HCT116 (cell line): ENCODE data around the gene ADGRB3. TPM values are rescaled to one million over a fixed set of nuclear protein-coding genes. Genes with fewer than 3 reads are reported as not detected.

Experiments
- ATAC-seq: fragments of 200-7000 bp; cut with Tn5 transposase; 2 replicates; pipeline ENCODE4 v1.9.1; 2020; ENCODE audit warnings: mild to moderate bottlenecking, moderate library complexity
- BruUV-seq: library from RNA; stranded (reverse); fragments of 400-500 nt; replicated peaks from 2 replicates; lab custom pipeline; 2021; lab: Mats Ljungman, UMichigan
- CTCF ChIA-PET: fragments of 300-600 bp; sonication (Branson Sonifier 250); formaldehyde crosslinking; loops from one replicate; lab custom pipeline; 2021; ENCODE audit warnings: antibody characterized with exemption; lab: Charles Lee
- POLR2A ChIA-PET: fragments of 300-600, 350-600 bp; sonication (Branson Sonifier 250); formaldehyde crosslinking; loops from one replicate; lab custom pipeline; 2021; ENCODE audit warnings: antibody characterized with exemption; lab: Charles Lee
- RAD21 ChIA-PET, 2 experiments: fragments of 300-600 bp; sonication (Branson Sonifier 250); formaldehyde crosslinking; loops; one replicate each; lab custom pipeline; 2023; ENCODE audit warnings: low total read pairs in 2 of 2; ENCODE audit not compliant: uncharacterized antibody in 2 of 2, unreplicated experiment in 2 of 2, low non-redundant PET in 1 of 2; lab: Charles Lee
- DNase-seq: peaks from one replicate; pipeline ENCODE4 v3.0.0-alpha.2; 2010; ENCODE audit warnings: low read depth, low spot score
- H2AFZ ChIP-seq: fragments of 200-600 bp; shearing (Covaris generic), sonication (generic); 2 replicates; pipeline ENCODE4 v1.6.1; 2017; ENCODE audit warnings: low read depth, mixed run types, mixed read lengths, antibody characterized with exemption, low read length; ENCODE audit not compliant: poor library complexity, severe bottlenecking
- H3K27ac ChIP-seq: 2 replicates; pipeline ENCODE4 v1.5.1; 2012; ENCODE audit warnings: low read depth, low read length
- H3K27me3 ChIP-seq: fragments of 200-600 bp; sonication (generic); 2 replicates; pipeline ENCODE4 v1.6.1; 2016; ENCODE audit warnings: mixed run types, low read length, mixed read lengths; ENCODE audit not compliant: insufficient read depth
- H3K36me3 ChIP-seq, 2 experiments: fragments of 200-500 bp in 1 of 2; fragments of 200-600 bp in 1 of 2; sonication (Bioruptor generic) in 1 of 2; sonication (generic) in 1 of 2; 2 replicates each; pipeline versions ENCODE4 v1.5.1 to v1.6.1; 2014 to 2016; ENCODE audit warnings: low read length in 2 of 2, inconsistent platforms in 1 of 2, mixed read lengths in 1 of 2, mixed run types in 1 of 2; ENCODE audit not compliant: insufficient read depth in 2 of 2, control insufficient read depth in 1 of 2
- H3K4me1 ChIP-seq, 2 experiments: fragments of 200-600 bp in 1 of 2; sonication (generic) in 1 of 2; 2 replicates each; pipeline versions ENCODE4 v1.5.1 to v1.6.1; 2012 to 2017; ENCODE audit warnings: low read length in 2 of 2, inconsistent platforms in 1 of 2, mild to moderate bottlenecking in 1 of 2, mixed read lengths in 1 of 2, mixed run types in 1 of 2, moderate library complexity in 1 of 2; ENCODE audit not compliant: insufficient read depth in 2 of 2, control insufficient read depth in 1 of 2
- H3K4me2 ChIP-seq: fragments of 200-600 bp; sonication (generic); 2 replicates; pipeline ENCODE4 v1.6.1; 2017; ENCODE audit warnings: mixed run types, low read length, mixed read lengths
- H3K4me3 ChIP-seq, 2 experiments: fragments of 200-600 bp in 1 of 2; sonication (generic) in 1 of 2; replicated peaks in 1 of 2; 2 replicates each; pipeline ENCODE4 v1.5.1; 2011 to 2016; ENCODE audit warnings: low read length in 2 of 2, control low read depth in 1 of 2, low read depth in 1 of 2, mild to moderate bottlenecking in 1 of 2, mixed read lengths in 1 of 2, mixed run types in 1 of 2
- H3K79me2 ChIP-seq: fragments of 200-600 bp; sonication (generic); 2 replicates; pipeline ENCODE4 v1.6.1; 2017; ENCODE audit warnings: mild to moderate bottlenecking, mixed run types, low read length, moderate library complexity, mixed read lengths; ENCODE audit not compliant: insufficient read depth
- H3K9ac ChIP-seq: fragments of 200-600 bp; sonication (generic); 2 replicates; pipeline ENCODE4 v1.6.1; 2016; ENCODE audit warnings: low read length, mixed read lengths
- H3K9me2 ChIP-seq: fragments of 200-600 bp; sonication (generic), shearing (Covaris generic); 2 replicates; pipeline ENCODE4 v1.6.1; 2017; ENCODE audit warnings: mixed run types, mild to moderate bottlenecking, moderate library complexity; ENCODE audit not compliant: insufficient read depth
- H3K9me3 ChIP-seq, 2 experiments: fragments of 200-500 bp in 1 of 2; fragments of 200-600 bp in 1 of 2; sonication (Bioruptor generic) in 1 of 2; sonication (generic) in 1 of 2; 2 replicates each; pipeline ENCODE4 v1.6.1; 2014 to 2017; ENCODE audit warnings: low read length in 2 of 2, mixed read lengths in 2 of 2, inconsistent platforms in 1 of 2, low read depth in 1 of 2, mild to moderate bottlenecking in 1 of 2, mixed run types in 1 of 2, moderate library complexity in 1 of 2; ENCODE audit not compliant: control insufficient read depth in 1 of 2, insufficient read depth in 1 of 2
- H4K20me1 ChIP-seq: fragments of 200-600 bp; sonication (generic), shearing (Covaris generic); 2 replicates; pipeline ENCODE4 v1.6.1; 2017; ENCODE audit warnings: mixed run types, mild to moderate bottlenecking, moderate library complexity; ENCODE audit not compliant: insufficient read depth
- ELF1 ChIP-seq: IDR thresholded peaks from 2 replicates; pipeline ENCODE4 v1.6.1; 2012; ENCODE audit warnings: low read depth, borderline replicate concordance
- EZH2 ChIP-seq: fragments of 200-600 bp; sonication (generic); IDR thresholded peaks from 2 replicates; pipeline ENCODE4 v1.6.1; 2017; ENCODE audit warnings: antibody characterized with exemption, mixed run types
- EZH2phosphoT487 ChIP-seq: fragments of 200-600 bp; IDR thresholded peaks from 2 replicates; pipeline ENCODE4 v1.6.1; 2018; ENCODE audit warnings: antibody characterized with exemption, borderline replicate concordance
- FOSL1 ChIP-seq: IDR thresholded peaks from 2 replicates; pipeline ENCODE4 v1.6.1; 2012; ENCODE audit warnings: low read depth
- JUND ChIP-seq: IDR thresholded peaks from 2 replicates; pipeline ENCODE4 v1.6.1; 2012
- POLR2AphosphoS5 ChIP-seq: IDR thresholded peaks from 2 replicates; pipeline ENCODE4 v1.6.1; 2011; ENCODE audit warnings: mild to moderate bottlenecking, low read depth, low read length, moderate library complexity
- RAD21 ChIP-seq: IDR thresholded peaks from 2 replicates; pipeline ENCODE4 v1.6.1; 2012; ENCODE audit warnings: low read depth, mild to moderate bottlenecking
- SIN3A ChIP-seq: IDR thresholded peaks from 2 replicates; pipeline ENCODE4 v1.6.1; 2012; ENCODE audit warnings: low read depth
- SP1 ChIP-seq: IDR thresholded peaks from 2 replicates; pipeline ENCODE4 v1.6.1; 2012; ENCODE audit warnings: low read depth
- TCF7L2 ChIP-seq: IDR thresholded peaks from 2 replicates; pipeline ENCODE4 v1.7.0; 2011; ENCODE audit warnings: borderline replicate concordance, inconsistent platforms; ENCODE audit not compliant: insufficient read depth, insufficient read length; ENCODE audit errors: extremely low read depth
- YY1 ChIP-seq: IDR thresholded peaks from 2 replicates; pipeline ENCODE4 v1.6.1; 2011; ENCODE audit warnings: low read length, low read depth, moderate library complexity, mild to moderate bottlenecking; ENCODE audit not compliant: insufficient replicate concordance; ENCODE audit errors: extremely low read depth
- ZFX ChIP-seq: fragments of 450-650 bp; IDR thresholded peaks from 2 replicates; pipeline ENCODE4 v1.6.1; 2017
- intact Hi-C: fragments of 100-400 bp; cut with micrococcal nuclease; formaldehyde crosslinking; loops from 2 replicates; pipeline ENCODE4 v1.10.0; 2022
- total RNA-seq: library from RNA; stranded (reverse); gene quantifications from one replicate; pipeline ENCODE4 v1.2.1, GENCODE V29; 2021; ENCODE audit not compliant: unreplicated experiment
- TF ChIP-seq, protein P1 (sequence below): IDR thresholded peaks from 2 replicates; pipeline ENCODE4 v1.6.1; 2012
- TF ChIP-seq, protein P2 (sequence below): IDR thresholded peaks from 2 replicates; pipeline ENCODE4 v1.6.1; 2012
- TF ChIP-seq, protein P3 (sequence below): IDR thresholded peaks from 2 replicates; pipeline ENCODE4 v1.6.1; 2011; ENCODE audit warnings: mild to moderate bottlenecking, low read length, moderate library complexity; ENCODE audit not compliant: insufficient replicate concordance; ENCODE audit errors: extremely low read depth
- TF ChIP-seq, protein P4 (sequence below): IDR thresholded peaks from 2 replicates; pipeline ENCODE4 v1.6.1; 2012; ENCODE audit warnings: low read depth

The ADGRB3 gene
- total RNA-seq, 1 experiment from 2014 or later: not detected

DNA sequence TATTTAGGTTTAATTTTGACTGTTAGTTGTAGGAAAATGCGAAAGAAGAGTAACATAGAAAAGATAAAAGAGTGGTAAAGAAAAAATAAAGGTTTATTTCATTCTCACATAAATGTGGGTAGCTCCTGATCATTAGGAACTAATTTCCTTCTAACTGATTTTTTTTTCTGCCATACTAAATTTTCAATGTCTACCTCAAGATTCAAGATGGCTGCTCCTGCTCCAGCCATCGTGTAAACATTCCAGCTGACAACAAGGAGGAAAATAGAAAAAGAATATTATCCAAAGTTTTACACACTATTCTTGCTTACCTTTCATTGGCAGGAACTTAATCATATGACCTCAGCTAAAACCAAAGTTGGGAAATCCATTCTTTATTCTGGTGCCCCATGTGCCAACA is 673.5 kb downstream of the ADGRB3 start:
- Histone ChIP-seq H3K4me2 (no peak overlapping the region), H3K27ac (no peak overlapping the region), H3K9me3 (peaks cover 0 to 27% of the 10 kb centered on the region in 2 experiments; a peak in 3 of 4 replicates), H3K79me2 (no peaks in the 10 kb centered on the region), H3K4me1 (no peaks in the 10 kb centered on the region), H3K36me3 (no peaks in the 10 kb centered on the region), H4K20me1 (no peaks in the 10 kb centered on the region), H3K9me2 (no peaks in the 10 kb centered on the region), H2AFZ (no peak overlapping the region), H3K27me3 (no peaks in the 10 kb centered on the region), H3K9ac (no peak overlapping the region), H3K4me3 (no peak overlapping the region)
- TF ChIP-seq, protein P1, sequence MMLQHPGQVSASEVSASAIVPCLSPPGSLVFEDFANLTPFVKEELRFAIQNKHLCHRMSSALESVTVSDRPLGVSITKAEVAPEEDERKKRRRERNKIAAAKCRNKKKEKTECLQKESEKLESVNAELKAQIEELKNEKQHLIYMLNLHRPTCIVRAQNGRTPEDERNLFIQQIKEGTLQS: no peak
- no peak for TF ChIP-seq POLR2AphosphoS5
- TF ChIP-seq ELF1: no peak
- TF ChIP-seq JUND: no peak
- TF ChIP-seq RAD21: no peak
- TF ChIP-seq, protein P2, sequence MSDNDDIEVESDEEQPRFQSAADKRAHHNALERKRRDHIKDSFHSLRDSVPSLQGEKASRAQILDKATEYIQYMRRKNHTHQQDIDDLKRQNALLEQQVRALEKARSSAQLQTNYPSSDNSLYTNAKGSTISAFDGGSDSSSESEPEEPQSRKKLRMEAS: no peak
- no peak for TF ChIP-seq EZH2
- no peak for TF ChIP-seq ZFX
- POLR2A ChIA-PET: no interaction called here
- RAD21 ChIA-PET: no interaction called here
- intact Hi-C loops: no loop called here
- DNase-seq (no peak), ATAC-seq (no peak)
- BruUV-seq: no TSS peak
- CTCF ChIA-PET: no interaction called here

DNA sequence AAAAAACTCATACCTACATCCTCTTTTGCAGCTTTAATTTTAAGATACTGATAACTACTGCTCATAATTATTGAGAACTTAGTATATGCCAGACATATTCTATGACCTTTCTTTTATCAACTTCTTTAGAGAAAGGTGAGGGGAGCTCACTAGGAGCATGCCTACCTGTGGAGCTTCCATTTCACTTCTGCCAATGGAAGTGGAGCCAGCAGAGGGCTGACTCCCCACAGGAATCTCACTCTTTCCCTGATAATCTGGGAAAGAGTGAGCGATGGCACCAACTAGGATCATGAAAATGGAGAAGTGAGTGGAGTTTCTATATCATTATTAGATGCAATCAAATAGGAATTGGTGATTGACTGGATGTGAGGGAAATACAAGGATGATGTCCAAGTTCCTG is 676.8 kb downstream of the ADGRB3 start:
- no TSS peak for BruUV-seq
- Histone ChIP-seq H3K4me3 (no peak overlapping the region), H3K79me2 (no peaks in the 10 kb centered on the region), H3K9me2 (no peaks in the 10 kb centered on the region), H3K4me1 (no peaks in the 10 kb centered on the region), H3K9ac (no peak overlapping the region), H3K27ac (no peak overlapping the region), H2AFZ (no peak overlapping the region), H3K9me3 (peaks cover 3 to 24% of the 10 kb centered on the region in 2 experiments; a peak in 2 of 4 replicates), H4K20me1 (no peaks in the 10 kb centered on the region), H3K4me2 (no peak overlapping the region), H3K27me3 (no peaks in the 10 kb centered on the region), H3K36me3 (no peaks in the 10 kb centered on the region)
- ATAC-seq (no peak), DNase-seq (no peak)
- intact Hi-C loops: no loop called here
- ChIA-PET CTCF (no interaction called here), RAD21 (no interaction called here), POLR2A (no interaction called here)
- TF ChIP-seq, protein P3, sequence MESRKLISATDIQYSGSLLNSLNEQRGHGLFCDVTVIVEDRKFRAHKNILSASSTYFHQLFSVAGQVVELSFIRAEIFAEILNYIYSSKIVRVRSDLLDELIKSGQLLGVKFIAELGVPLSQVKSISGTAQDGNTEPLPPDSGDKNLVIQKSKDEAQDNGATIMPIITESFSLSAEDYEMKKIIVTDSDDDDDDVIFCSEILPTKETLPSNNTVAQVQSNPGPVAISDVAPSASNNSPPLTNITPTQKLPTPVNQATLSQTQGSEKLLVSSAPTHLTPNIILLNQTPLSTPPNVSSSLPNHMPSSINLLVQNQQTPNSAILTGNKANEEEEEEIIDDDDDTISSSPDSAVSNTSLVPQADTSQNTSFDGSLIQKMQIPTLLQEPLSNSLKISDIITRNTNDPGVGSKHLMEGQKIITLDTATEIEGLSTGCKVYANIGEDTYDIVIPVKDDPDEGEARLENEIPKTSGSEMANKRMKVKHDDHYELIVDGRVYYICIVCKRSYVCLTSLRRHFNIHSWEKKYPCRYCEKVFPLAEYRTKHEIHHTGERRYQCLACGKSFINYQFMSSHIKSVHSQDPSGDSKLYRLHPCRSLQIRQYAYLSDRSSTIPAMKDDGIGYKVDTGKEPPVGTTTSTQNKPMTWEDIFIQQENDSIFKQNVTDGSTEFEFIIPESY: no peak
- TF ChIP-seq, protein P1: no peak
- TF ChIP-seq SIN3A (no peak), TCF7L2 (no peak), YY1 (no peak), JUND (no peak), EZH2phosphoT487 (no peak), SP1 (no peak), FOSL1 (no peak), EZH2 (no peak)
- TF ChIP-seq, protein P4, sequence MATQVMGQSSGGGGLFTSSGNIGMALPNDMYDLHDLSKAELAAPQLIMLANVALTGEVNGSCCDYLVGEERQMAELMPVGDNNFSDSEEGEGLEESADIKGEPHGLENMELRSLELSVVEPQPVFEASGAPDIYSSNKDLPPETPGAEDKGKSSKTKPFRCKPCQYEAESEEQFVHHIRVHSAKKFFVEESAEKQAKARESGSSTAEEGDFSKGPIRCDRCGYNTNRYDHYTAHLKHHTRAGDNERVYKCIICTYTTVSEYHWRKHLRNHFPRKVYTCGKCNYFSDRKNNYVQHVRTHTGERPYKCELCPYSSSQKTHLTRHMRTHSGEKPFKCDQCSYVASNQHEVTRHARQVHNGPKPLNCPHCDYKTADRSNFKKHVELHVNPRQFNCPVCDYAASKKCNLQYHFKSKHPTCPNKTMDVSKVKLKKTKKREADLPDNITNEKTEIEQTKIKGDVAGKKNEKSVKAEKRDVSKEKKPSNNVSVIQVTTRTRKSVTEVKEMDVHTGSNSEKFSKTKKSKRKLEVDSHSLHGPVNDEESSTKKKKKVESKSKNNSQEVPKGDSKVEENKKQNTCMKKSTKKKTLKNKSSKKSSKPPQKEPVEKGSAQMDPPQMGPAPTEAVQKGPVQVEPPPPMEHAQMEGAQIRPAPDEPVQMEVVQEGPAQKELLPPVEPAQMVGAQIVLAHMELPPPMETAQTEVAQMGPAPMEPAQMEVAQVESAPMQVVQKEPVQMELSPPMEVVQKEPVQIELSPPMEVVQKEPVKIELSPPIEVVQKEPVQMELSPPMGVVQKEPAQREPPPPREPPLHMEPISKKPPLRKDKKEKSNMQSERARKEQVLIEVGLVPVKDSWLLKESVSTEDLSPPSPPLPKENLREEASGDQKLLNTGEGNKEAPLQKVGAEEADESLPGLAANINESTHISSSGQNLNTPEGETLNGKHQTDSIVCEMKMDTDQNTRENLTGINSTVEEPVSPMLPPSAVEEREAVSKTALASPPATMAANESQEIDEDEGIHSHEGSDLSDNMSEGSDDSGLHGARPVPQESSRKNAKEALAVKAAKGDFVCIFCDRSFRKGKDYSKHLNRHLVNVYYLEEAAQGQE: no peak
